NT2/D1 (cell line): ENCODE data around the gene PLXNA4.

ENCODE experiments used
- SUZ12 ChIP-seq: IDR thresholded peaks from 2 replicates; pipeline ENCODE4 v1.6.1; 2011; ENCODE audit not compliant: insufficient read length, insufficient read depth; ENCODE audit errors: extremely low read depth
- YY1 ChIP-seq: IDR thresholded peaks from 2 replicates; pipeline ENCODE4 v1.6.1; 2011; ENCODE audit not compliant: insufficient read length, insufficient read depth
- ZNF274 ChIP-seq: IDR thresholded peaks from 2 replicates; pipeline ENCODE4 v1.6.1; 2011; ENCODE audit warnings: mild to moderate bottlenecking, low read depth, low read length

DNA sequence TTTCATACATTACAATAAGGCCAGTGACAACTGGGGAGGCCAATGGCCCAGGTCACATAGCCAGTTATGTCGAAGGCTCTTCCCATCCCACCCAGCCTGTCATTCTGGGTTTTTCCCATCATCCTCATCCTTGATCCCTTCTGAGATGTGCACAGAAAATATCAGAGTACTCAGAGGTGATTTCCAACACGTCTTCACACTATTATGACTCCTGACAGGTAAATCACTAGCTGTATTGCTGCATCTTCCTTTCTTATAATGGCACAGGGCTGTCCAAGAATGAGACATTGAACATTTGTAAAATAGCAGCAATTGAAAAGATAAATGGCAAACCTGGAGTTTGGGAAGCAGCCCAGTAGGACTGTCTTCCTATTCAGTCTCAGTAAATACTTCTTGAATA lies 159.9 kb downstream of the PLXNA4 start:
- TF ChIP-seq YY1 = no peak
- TF ChIP-seq ZNF274 = no peak
- no peak for TF ChIP-seq SUZ12
